Activated CD4-positive, alpha-beta T cell treated with anti-CD3 and anti-CD28 coated beads for 24 hours (primary cell): ENCODE results near the gene CYBRD1.

Experiments
- DNase-seq, 2 donors: peaks; one replicate each; pipeline ENCODE4 v3.0.0-alpha.2; 2020; ENCODE audit warnings: low read depth in 2 of 2

CYBRD1 gene

GRCh38 chr2:171602352-171602751, 80.1 kb downstream of the CYBRD1 start:
- no peak for DNase-seq
